GM12891 (cell line): ENCODE data around the gene TXNRD1.

ENCODE experiments used
- POLR2A ChIP-seq: IDR thresholded peaks from 2 replicates; pipeline ENCODE4 v1.6.1; 2011; ENCODE audit warnings: low read depth, low read length, control low read depth
- POLR2AphosphoS5 ChIP-seq: IDR thresholded peaks from 2 replicates; pipeline ENCODE4 v1.6.1; 2011; ENCODE audit warnings: low read depth, low read length, control low read depth

- no peak for TF ChIP-seq POLR2A
- TF ChIP-seq POLR2AphosphoS5: no peak
These were observed 43.6 kb upstream of the TXNRD1 start for GRCh38 chr12:104171785-104172569.
